Naive B cell (primary cell): ENCODE data around the gene YJU2. TPM values are rescaled to one million over a fixed set of nuclear protein-coding genes. Genes with fewer than 3 reads are reported as not detected.
"Not testable (repeated sequence)": the region's sequence is repeated elsewhere in the genome, so short reads cannot be mapped to it uniquely, and the experiment has no call there.

Experiments used
- ATAC-seq, 2 donors: fragments of 150-1000 bp; cut with Tn5 transposase; 2 replicates each; pipeline ENCODE4 v1.10.0; 2021; ENCODE audit warnings: low read depth in 2 of 2, mild to moderate bottlenecking in 2 of 2, moderate library complexity in 2 of 2
- DNase-seq: peaks from one replicate; pipeline ENCODE4 v3.0.0; 2022
- H3K27ac Mint-ChIP-seq, 6 donors: one replicate each; pipeline ENCODE4 v1.8.0; 2020 to 2022; ENCODE audit warnings: mild to moderate bottlenecking in 6 of 6, mixed read lengths in 6 of 6, moderate library complexity in 5 of 6, inconsistent platforms in 2 of 6
- H3K27me3 Mint-ChIP-seq, 3 donors: one replicate each; pipeline ENCODE4 v1.8.0; 2021 to 2022; ENCODE audit warnings: mixed read lengths in 3 of 3, mild to moderate bottlenecking in 1 of 3
- H3K36me3 Mint-ChIP-seq, 2 donors: one replicate each; pipeline ENCODE4 v1.8.0; 2020 to 2022; ENCODE audit warnings: mixed read lengths in 2 of 2, inconsistent platforms in 1 of 2, mild to moderate bottlenecking in 1 of 2
- H3K4me1 Mint-ChIP-seq, 3 donors: one replicate each; pipeline ENCODE4 v1.8.0; 2020 to 2022; ENCODE audit warnings: mixed read lengths in 3 of 3, inconsistent platforms in 1 of 3, mild to moderate bottlenecking in 1 of 3, moderate library complexity in 1 of 3
- H3K4me3 Mint-ChIP-seq, 8 donors: one replicate each; pipeline ENCODE4 v1.8.0; 2020 to 2022; ENCODE audit warnings: mild to moderate bottlenecking in 8 of 8, mixed read lengths in 8 of 8, moderate library complexity in 8 of 8, inconsistent platforms in 2 of 8
- H3K9me3 Mint-ChIP-seq, 7 donors: one replicate each; pipeline ENCODE4 v1.8.0; 2020 to 2022; ENCODE audit warnings: mixed read lengths in 7 of 7, mild to moderate bottlenecking in 5 of 7, inconsistent platforms in 2 of 7, moderate library complexity in 1 of 7
- polyA plus RNA-seq, 6 donors: library from polyadenylated mRNA; unstranded; fragments of 300-500 nt; fragmentation: Illumina TruSeq; gene quantifications; one replicate each; pipeline ENCODE4 v1.2.3, GENCODE V29; 2021; ENCODE audit warnings: low read depth in 6 of 6

Gene YJU2
- polyA plus RNA-seq, 6 donors from 2014 or later, result 25.0 to 42.8 (median 30.7) TPM

DNA sequence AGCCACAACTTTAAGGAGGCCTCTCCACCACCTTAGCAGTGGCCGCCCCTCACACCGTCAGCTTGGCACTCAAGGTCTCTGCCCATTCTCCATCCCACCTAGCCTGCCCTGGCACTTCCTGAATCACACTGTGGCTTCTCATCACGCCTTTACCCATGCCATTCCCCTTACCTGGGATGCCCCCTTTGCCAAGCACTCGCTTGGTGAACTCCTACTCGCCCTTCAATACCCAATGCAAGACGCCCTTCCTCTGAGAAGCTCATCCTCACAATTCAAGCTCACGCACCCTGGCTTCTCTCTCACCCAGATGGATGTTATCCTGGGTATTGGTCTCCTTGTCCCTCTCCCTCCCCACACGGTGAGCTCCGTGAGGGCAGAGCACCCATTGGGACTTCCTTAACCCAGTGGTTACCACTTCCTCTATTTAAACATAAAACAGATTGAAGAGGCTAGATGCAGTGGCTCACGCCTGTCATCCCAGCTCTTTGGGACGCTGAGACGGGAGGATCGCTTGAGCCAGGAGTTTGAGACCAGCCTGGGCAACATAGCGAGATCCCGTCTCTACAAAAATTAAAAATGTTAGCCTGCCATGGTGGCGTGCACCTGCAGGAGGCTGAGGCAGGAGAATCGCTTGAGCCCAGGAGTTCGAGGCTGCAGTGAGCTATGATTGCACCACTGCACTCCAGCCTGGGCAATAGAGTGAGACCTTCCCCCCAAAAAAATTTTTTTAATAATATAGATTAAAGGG, 19.5 kb downstream of the YJU2 start:
- no peaks in the 10 kb centered on the region for H3K9me3 Mint-ChIP-seq
- H3K4me3 Mint-ChIP-seq, result peak overlapping the region in 1 of 8 donors; percentile 21
- H3K4me1 Mint-ChIP-seq, result peaks cover 11 to 17% (median 15%) of the 10 kb centered on the region in 3 donors
- H3K27ac Mint-ChIP-seq, result peak overlapping the region in 5 of 6 donors; percentile 7 to 92 (median 46)
- H3K36me3 Mint-ChIP-seq, result peaks cover 9 to 23% of the 10 kb centered on the region in 2 donors
- ATAC-seq (peak; percentile 24 to 27), DNase-seq (no peak)
- H3K27me3 Mint-ChIP-seq, result no peaks in the 10 kb centered on the region

DNA sequence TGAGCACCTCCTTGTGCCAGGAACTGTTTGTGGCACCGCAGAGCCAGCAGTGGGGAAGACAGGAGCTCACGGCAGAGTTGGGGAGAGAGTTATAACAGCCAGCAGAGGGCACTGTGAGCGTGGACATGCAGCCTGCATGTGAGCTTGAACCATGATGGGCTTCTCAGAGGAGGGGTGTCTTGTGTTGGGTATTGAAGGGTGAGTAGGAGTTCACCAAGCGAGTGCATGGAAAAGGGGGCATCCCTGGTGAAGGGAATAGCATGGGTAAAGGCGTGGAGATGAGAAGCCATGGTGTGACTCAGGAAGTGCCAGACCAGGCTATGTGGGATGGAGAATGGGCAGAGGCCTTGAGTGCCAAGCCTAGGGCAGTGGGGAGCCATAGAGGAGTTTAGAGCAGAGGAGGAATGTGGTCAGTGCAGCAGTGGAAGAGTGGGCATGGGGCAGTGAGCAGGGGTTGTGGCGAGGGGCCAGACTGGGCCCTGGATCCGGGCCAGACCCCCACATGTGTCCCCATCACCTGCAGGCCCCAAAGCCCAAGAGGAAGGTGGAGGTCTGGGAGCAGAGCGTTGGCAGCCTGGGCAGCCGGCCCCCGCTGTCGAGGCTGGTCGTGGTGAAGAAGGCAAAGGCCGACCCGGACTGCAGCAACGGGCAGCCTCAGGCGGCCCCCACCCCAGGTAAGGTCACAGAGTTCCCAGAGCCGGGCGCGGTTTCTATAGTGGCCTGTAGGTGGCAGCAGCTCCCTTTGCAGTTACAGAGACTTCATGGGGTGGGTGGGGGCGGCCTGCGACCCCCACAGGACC, 20.4 kb downstream of the YJU2 start:
- peak overlapping the region in 2 of 8 donors; percentile 35 to 72 for H3K4me3 Mint-ChIP-seq

DNA sequence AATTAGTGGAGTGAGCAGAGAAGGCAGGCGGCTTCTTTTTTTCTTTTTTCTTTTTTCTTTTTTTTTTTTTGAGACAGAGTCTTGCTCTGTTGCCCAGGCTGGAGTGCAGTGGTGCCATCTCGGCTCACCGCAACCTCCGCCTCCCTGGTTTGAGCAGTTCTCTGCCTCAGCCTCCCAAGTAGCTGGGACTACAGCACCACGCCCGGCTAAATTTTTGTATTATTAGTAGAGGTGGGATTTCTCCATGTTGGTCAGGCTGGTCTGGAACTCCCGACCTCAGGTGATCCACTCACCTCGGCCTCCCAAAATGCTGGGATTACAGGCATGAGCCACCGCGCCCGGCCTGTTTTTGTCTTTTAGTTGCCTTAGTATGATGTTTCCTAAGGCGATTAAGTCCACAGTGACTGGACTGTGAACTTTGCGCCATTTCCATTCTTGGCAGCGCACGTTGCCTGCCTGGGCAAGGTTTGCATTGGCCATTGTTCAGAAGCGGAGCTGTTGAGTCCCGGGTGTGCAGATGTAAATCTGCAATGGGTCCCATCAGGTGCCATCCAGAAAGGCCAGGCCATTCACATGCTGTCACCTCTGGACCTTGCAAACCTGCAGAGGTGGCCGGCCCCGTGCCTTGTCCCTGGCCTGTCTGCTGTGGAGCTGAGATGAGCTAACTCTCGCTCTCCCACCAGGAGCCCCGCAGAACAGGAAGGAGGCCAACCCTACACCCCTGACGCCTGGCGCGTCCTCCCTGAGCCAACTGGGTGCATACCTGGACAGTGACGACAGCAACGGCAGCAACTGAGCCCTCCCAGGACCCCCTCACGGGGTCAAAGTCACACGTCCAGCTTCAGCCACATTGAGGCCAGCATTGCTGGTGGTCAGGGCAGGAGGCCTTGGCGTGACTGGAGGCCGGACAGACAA, 21.3 kb downstream of the YJU2 start:
- no peak for ATAC-seq
- no peak overlapping the region for H3K4me3 Mint-ChIP-seq
- no peaks in the 10 kb centered on the region for H3K9me3 Mint-ChIP-seq
- peaks cover 11 to 17% (median 15%) of the 10 kb centered on the region in 3 donors for H3K4me1 Mint-ChIP-seq
- DNase-seq, result no peak
- H3K27me3 Mint-ChIP-seq, result no peaks in the 10 kb centered on the region
- peaks cover 9 to 23% of the 10 kb centered on the region in 2 donors for H3K36me3 Mint-ChIP-seq
- peak overlapping the region in 3 of 6 donors; percentile 1 to 98 (median 29) for H3K27ac Mint-ChIP-seq

More for the DNA sequence above, 20.4 kb downstream of the YJU2 start:
- Mint-ChIP-seq H3K27ac (peak overlapping the region in 3 of 6 donors; percentile 1 to 98 (median 60)), H3K9me3 (no peaks in the 10 kb centered on the region), H3K36me3 (peaks cover 9 to 23% of the 10 kb centered on the region in 2 donors), H3K4me1 (peaks cover 11 to 17% (median 15%) of the 10 kb centered on the region in 3 donors), H3K27me3 (no peaks in the 10 kb centered on the region)
- ATAC-seq (peak; percentile 67 to 74), DNase-seq (peak; percentile 59)

DNA sequence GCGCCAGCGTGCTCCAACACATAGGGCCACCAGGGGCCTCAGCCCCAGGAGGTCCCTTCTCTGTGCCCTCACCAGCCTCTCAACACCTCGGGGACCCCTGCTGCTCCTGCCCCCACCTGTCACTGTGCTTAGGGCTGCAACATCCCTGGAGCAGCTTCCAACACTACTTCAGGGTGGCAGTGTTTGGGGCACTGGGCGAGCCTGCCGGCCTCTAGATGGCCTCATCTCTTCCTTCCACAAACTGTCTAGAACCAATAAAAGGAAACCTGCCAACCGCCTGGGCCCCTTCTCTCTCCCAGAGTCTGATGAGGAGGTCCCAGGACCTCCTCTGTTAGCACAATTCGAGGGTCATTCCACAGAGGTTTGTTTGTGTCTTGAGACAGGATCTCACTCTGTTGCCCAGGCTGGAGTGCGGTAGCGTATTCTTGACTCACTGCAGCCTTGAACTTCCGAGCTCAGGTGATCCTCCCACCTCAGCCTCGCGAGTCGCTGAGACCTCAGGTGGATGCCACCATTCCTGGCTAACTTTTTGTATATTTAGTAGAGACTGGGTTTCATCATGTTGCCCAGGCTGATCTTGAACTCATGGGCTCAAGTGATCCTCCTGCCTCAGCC, 22.0 kb downstream of the YJU2 start:
- DNase-seq (no peak), ATAC-seq (no peak)
- peak overlapping the region in 2 of 6 donors; percentile 37 to 85 for H3K27ac Mint-ChIP-seq
- peaks cover 9 to 23% of the 10 kb centered on the region in 2 donors for H3K36me3 Mint-ChIP-seq
- H3K27me3 Mint-ChIP-seq, result no peaks in the 10 kb centered on the region
- H3K4me3 Mint-ChIP-seq, result peak overlapping the region in 1 of 8 donors; percentile 10
- H3K4me1 Mint-ChIP-seq, result peaks cover 11 to 17% (median 15%) of the 10 kb centered on the region in 3 donors
- H3K9me3 Mint-ChIP-seq, result no peaks in the 10 kb centered on the region

DNA sequence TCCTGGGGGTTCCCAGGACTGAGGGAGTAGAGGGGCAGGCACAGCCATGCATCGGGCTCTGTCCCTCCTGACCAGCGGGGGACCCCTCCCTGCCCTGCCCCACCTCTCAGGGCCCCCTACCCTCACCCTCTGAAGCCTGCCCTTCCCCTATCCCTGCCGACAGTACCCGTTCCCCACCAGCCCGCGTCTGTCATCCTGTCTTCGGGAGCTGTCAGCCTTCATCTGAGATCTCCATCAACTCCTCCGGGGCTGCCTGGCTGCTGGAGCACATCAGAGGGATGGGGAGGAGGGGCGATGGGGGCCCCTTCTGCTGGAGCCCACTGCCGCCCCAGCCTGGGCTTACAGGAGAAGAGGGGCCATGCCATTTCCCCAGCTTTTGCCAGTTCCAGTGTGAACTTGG, 26.0 kb downstream of the YJU2 start:
- H3K4me1 Mint-ChIP-seq, result no peaks in the 10 kb centered on the region
- ATAC-seq (no peak), DNase-seq (no peak)
- H3K9me3 Mint-ChIP-seq, result no peaks in the 10 kb centered on the region
- no peak overlapping the region for H3K4me3 Mint-ChIP-seq
- H3K27ac Mint-ChIP-seq, result no peak overlapping the region
- peaks cover 0 to 7% of the 10 kb centered on the region in 2 donors for H3K36me3 Mint-ChIP-seq
- H3K27me3 Mint-ChIP-seq, result peaks cover 0 to 6% (median 0%) of the 10 kb centered on the region in 3 donors

DNA sequence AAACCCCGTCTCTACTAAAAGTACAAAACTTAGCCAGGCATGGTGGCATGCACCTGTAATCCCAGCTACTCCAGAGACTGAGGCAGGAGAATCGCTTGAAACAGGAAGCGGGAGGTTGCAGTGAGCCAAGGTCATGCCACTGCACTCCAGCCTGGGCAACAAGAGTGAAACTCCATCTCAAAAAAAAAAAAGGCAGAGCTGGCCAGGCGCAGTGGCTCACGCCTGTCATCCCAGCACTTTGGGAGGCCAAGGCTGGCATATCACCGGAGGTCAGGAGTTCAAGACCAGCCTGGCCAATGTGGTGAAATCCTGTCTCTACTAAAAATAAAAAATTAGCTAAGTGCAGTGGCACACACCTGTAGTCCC, 27.4 kb downstream of the YJU2 start:
- H3K9me3 Mint-ChIP-seq, H3K4me1 Mint-ChIP-seq, ATAC-seq, DNase-seq, H3K36me3 Mint-ChIP-seq, H3K27ac Mint-ChIP-seq, H3K4me3 Mint-ChIP-seq: not testable (repeated sequence)
- H3K27me3 Mint-ChIP-seq, result peaks cover 0 to 15% (median 0%) of the 10 kb centered on the region in 3 donors

DNA sequence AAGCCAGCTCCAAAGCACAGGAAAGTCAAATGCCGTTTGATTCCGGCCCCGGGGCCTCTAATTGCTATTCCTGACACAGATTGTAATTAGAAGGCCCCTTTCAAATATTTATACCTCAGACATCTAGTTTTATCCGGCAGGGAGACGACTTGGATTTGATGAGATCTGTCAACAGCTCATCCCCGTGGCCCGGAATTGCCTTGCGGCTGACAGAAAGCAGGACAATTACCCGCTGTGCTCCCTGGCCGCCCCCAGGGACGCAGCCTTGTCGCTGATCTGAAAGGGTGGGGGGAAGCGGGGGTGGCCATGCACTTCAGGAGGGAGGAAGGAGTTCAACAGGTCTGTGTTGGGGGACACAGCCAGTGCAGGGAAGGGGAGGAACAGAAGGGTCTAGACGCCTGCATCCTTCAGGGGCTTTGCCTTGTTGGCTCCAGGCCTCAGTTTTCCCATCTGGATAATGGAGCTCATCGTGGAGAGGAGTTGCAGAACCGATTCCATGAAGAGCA, 30.4 kb downstream of the YJU2 start:
- ATAC-seq (no peak), DNase-seq (no peak)
- Mint-ChIP-seq H3K9me3 (no peaks in the 10 kb centered on the region), H3K4me1 (peaks cover 4 to 11% (median 6%) of the 10 kb centered on the region in 3 donors), H3K36me3 (peaks cover 0 to 8% of the 10 kb centered on the region in 2 donors), H3K27ac (no peak overlapping the region), H3K4me3 (no peak overlapping the region), H3K27me3 (peaks cover 3 to 42% (median 8%) of the 10 kb centered on the region in 3 donors)

DNA sequence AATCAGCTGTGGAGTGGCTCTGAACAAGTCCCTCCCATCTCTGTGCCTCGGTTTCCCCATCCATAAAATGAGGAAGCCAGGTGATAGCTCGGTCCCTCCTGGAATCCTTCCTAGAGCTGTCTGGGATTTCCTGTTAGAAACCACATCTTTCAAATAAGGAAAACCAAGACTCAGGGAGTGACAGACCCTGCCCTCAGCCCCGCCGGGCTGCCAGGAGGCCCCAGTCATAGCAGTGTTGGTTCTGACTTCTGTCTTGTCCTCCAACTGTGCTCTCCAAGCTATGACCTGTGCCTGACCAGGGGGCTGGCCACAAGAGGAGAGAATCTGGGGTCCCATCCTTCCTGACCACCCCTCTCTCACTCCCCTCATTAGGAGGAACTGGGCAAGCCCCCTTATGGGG, 31.1 kb downstream of the YJU2 start:
- no peak for DNase-seq
- ATAC-seq, result no peak
- Mint-ChIP-seq H3K27ac (no peak overlapping the region), H3K4me1 (peaks cover 4 to 11% (median 6%) of the 10 kb centered on the region in 3 donors), H3K36me3 (peaks cover 0 to 8% of the 10 kb centered on the region in 2 donors), H3K27me3 (peaks cover 3 to 42% (median 13%) of the 10 kb centered on the region in 3 donors), H3K4me3 (no peak overlapping the region), H3K9me3 (no peaks in the 10 kb centered on the region)

DNA sequence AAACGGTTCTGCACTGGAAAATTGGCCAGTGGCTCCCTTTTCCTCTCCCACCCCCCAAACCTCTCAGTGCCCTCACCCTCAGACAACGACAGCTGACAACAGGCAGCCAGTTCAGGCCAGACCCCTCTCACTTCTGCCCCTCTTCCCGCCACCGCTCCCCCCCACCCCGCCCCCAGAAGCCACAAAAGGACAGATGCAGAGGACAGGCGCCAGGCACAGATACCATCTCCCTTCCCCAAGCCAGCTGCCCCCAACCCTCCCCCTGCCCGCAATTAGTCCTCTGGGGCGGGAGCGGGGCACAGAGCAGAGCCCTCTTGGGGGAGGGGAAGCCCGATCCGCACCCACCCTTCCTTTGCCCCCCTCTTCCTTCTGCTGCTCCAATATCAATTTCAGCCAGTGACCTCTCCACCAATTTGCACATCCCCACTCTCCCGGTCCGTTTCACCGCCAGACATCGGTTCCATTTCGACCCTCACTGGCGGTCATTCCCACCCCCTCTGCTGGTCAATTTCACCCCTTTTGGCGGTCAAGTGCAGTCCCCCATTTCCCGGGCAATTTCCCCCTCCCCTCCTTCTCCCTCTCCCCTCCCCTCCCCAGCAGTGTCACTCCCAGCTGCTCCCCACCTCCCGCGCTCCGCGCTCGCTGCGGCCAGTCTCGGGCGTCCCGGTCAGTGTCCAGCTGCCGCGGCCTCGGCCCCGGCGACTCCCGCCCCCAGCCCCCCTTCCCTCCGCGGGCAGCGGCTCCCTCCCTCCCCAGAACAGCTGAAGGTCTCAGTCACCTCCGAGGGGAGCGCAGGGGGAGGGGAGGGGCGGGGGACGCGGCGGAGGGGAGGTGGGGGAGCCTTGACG, 31.8 kb downstream of the YJU2 start, which contains the start of gene SHD:
Gene SHD (plus strand): TSS at position 848 of the 848 bp plus-strand sequence. CDS start 798 bp downstream, outside the sequence.
- no peak for DNase-seq
- H3K4me1 Mint-ChIP-seq, result peaks cover 4 to 11% (median 6%) of the 10 kb centered on the region in 3 donors
- H3K9me3 Mint-ChIP-seq, result no peaks in the 10 kb centered on the region
- H3K4me3 Mint-ChIP-seq, result peak within 1 kb of the TSS in 6 of 8 donors; percentile 8 to 56 (median 48)
- peaks cover 0 to 8% of the 10 kb centered on the region in 2 donors for H3K36me3 Mint-ChIP-seq
- H3K27ac Mint-ChIP-seq, result peak within 1 kb of the TSS in 2 of 6 donors; percentile 37 to 47
- ATAC-seq, result no peak
- peaks cover 3 to 42% (median 16%) of the 10 kb centered on the region in 3 donors for H3K27me3 Mint-ChIP-seq

DNA sequence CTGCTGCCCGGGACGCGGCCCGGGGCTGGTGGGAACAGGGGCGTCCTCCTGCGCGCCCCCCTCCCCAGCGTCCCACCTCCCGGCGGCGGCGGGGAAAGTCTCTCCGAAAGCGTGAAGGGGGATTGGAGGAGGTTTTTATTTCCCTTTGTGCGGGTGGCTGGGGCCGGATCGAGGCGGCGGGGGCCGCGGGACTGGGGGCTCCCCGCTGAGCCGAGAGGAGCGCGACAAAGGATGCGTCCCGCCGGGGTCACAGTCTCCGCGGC, 32.3 kb downstream of the YJU2 start:
- DNase-seq, result no peak

DNA sequence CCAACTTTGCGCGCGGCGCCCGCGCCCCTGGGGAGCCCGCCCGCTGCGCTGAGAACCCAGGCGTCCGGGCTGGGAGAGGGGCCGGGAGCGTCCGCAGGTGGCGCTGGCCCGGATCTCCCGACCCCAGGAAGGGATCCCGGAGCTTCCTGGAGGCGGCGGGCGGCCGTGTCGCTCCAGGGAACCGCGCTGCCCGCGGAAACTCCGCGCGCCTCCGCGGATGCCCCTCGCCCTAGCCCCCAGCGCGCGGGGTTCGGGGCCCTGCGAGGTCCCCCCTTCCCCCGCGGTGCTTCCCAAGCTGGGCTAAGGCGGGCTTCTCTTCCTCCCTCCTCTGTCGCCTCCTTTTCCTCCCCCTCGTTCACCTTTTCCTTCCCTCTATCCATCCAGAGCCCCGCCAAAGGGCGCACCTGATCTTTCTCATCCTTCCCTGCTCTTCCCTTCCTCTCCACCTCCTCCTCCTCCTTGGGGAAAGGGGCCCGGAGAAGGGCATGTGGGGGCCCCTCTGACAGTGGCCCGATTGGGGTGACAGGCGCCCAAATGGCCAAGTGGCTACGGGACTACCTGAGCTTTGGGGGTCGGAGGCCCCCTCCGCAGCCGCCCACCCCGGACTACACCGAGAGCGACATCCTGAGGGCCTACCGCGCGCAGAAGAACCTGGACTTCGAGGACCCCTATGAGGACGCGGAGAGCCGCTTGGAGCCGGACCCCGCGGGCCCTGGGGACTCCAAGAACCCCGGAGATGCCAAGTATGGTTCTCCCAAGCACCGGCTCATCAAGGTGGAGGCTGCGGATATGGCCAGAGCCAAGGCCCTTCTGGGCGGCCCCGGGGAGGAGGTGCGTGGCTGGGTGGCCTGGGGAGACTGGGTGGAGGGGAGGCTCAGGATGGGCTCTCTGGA, 32.9 kb downstream of the YJU2 start:
- ATAC-seq (no peak), DNase-seq (no peak)
- Mint-ChIP-seq H3K4me1 (peaks cover 4 to 11% (median 6%) of the 10 kb centered on the region in 3 donors), H3K9me3 (no peaks in the 10 kb centered on the region), H3K4me3 (peak overlapping the region in 3 of 8 donors; percentile 19 to 56 (median 20)), H3K36me3 (peaks cover 0 to 8% of the 10 kb centered on the region in 2 donors), H3K27me3 (peaks cover 3 to 47% (median 16%) of the 10 kb centered on the region in 3 donors), H3K27ac (peak overlapping the region in 1 of 6 donors; percentile 47)

More for the DNA sequence above, 32.3 kb downstream of the YJU2 start:
- no peaks in the 10 kb centered on the region for H3K9me3 Mint-ChIP-seq
- peak in 1 of 2 donors; percentile 18 for ATAC-seq
- no peak overlapping the region for H3K4me3 Mint-ChIP-seq
- H3K4me1 Mint-ChIP-seq, result peaks cover 4 to 11% (median 6%) of the 10 kb centered on the region in 3 donors
- no peak overlapping the region for H3K27ac Mint-ChIP-seq
- peaks cover 3 to 42% (median 16%) of the 10 kb centered on the region in 3 donors for H3K27me3 Mint-ChIP-seq
- H3K36me3 Mint-ChIP-seq, result peaks cover 0 to 8% of the 10 kb centered on the region in 2 donors
